Nephron (organoid): Measurements from ENCODE around the gene COL4A5.

Experiments used
- H3K27ac Mint-ChIP-seq, 3 experiments: 2 replicates each; pipeline ENCODE4 v1.8.0; 2020; ENCODE audit warnings: mixed read lengths in 3 of 3, mild to moderate bottlenecking in 2 of 3, moderate library complexity in 1 of 3
- H3K27me3 Mint-ChIP-seq: 2 replicates; pipeline ENCODE4 v1.8.0; 2021; ENCODE audit warnings: low read depth, mild to moderate bottlenecking, moderate library complexity, mixed read lengths
- H3K36me3 Mint-ChIP-seq: 2 replicates; pipeline ENCODE4 v1.8.0; 2020; ENCODE audit warnings: low read depth, mixed read lengths
- H3K4me1 Mint-ChIP-seq: 2 replicates; pipeline ENCODE4 v1.8.0; 2020; ENCODE audit warnings: mixed read lengths
- H3K4me3 Mint-ChIP-seq, 3 experiments: 2 replicates each; pipeline ENCODE4 v1.8.0; 2020; ENCODE audit warnings: mild to moderate bottlenecking in 3 of 3, mixed read lengths in 3 of 3, moderate library complexity in 2 of 3
- H3K9me3 Mint-ChIP-seq: 2 replicates; pipeline ENCODE4 v1.8.0; 2020; ENCODE audit warnings: mixed read lengths
- TF ChIP-seq, protein P1 (sequence below), 3 experiments: fragments of 200-600 bp; sonication (generic); IDR thresholded peaks; one replicate each; pipeline ENCODE4 v1.5.0; 2021; ENCODE audit warnings: antibody characterized with exemption in 3 of 3; ENCODE audit not compliant: unreplicated experiment in 3 of 3

Gene COL4A5

DNA sequence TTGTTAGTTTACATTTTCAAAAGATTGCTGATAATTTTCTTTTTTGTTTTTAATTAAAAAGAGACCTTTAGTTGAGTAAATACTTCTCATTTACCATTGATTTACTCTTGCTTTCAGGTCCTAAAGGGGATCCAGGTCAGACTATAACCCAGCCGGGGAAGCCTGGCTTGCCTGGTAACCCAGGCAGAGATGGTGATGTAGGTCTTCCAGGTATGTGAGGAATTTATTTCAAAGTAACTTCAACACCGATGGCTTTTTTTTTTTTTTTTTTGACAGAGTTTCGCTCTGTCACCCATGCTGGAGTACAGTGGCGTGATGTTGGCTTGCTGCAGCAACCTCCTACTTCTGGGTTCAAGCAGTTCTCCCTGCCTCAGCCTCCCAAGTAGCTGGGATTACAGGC is 161.6 kb downstream of the COL4A5 start:
- peaks cover 5% of the 10 kb centered on the region for H3K9me3 Mint-ChIP-seq
- H3K4me1 Mint-ChIP-seq = no peaks in the 10 kb centered on the region
- TF ChIP-seq, protein P1, sequence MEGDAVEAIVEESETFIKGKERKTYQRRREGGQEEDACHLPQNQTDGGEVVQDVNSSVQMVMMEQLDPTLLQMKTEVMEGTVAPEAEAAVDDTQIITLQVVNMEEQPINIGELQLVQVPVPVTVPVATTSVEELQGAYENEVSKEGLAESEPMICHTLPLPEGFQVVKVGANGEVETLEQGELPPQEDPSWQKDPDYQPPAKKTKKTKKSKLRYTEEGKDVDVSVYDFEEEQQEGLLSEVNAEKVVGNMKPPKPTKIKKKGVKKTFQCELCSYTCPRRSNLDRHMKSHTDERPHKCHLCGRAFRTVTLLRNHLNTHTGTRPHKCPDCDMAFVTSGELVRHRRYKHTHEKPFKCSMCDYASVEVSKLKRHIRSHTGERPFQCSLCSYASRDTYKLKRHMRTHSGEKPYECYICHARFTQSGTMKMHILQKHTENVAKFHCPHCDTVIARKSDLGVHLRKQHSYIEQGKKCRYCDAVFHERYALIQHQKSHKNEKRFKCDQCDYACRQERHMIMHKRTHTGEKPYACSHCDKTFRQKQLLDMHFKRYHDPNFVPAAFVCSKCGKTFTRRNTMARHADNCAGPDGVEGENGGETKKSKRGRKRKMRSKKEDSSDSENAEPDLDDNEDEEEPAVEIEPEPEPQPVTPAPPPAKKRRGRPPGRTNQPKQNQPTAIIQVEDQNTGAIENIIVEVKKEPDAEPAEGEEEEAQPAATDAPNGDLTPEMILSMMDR (IDR thresholded peaks at IDR 0.05; ENCODE audit: unreplicated experiment in 3 of 3) = no peak
- no peak overlapping the region for H3K27ac Mint-ChIP-seq
- H3K4me3 Mint-ChIP-seq = no peak overlapping the region
- peaks cover 66% of the 10 kb centered on the region for H3K36me3 Mint-ChIP-seq
- no peaks in the 10 kb centered on the region for H3K27me3 Mint-ChIP-seq

DNA sequence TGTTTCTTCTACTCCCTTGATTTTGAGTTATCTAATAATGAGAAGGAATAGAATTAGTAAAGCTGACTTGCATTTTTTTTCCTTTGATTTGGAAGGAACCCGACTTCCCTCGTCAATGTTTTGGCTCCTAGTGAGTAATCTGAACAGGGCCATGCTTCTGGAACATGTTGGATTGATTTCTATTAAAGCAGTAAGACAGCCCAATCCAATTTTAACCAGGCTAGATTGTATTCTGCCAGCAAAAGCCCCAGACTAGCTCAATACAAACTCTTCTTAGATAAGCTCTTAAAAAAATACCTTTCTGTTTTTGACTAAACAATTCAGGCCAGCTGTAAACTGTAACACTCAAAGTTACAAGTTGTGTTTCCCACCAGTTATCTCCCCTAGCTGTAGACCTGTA is 170.5 kb downstream of the COL4A5 start:
- Mint-ChIP-seq H3K36me3 (peaks cover 70% of the 10 kb centered on the region), H3K4me3 (no peak overlapping the region), H3K9me3 (peaks cover under 1% of the 10 kb centered on the region), H3K27ac (no peak overlapping the region), H3K27me3 (no peaks in the 10 kb centered on the region), H3K4me1 (no peaks in the 10 kb centered on the region)
- TF ChIP-seq, protein P1 (IDR thresholded peaks at IDR 0.05; ENCODE audit: unreplicated experiment in 3 of 3) = no peak

DNA sequence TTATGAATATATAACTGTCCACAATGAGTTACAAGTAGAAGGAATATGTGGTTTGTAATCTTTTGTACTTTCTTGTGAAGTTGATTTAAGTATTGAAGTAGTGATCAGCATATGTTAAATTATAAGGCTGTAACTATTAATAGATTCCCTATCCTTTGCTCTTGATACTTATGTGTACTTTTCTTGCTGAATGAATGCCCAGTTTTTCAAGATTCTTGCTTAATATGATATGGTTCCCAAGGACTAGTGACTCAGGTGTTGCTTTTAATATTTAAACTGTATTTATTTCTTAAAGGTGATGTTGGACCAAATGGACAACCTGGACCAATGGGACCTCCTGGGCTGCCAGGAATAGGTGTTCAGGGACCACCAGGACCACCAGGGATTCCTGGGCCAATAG is 175.0 kb downstream of the COL4A5 start:
- TF ChIP-seq, protein P1 (IDR thresholded peaks at IDR 0.05; ENCODE audit: unreplicated experiment in 3 of 3) = no peak
- Mint-ChIP-seq H3K27me3 (no peaks in the 10 kb centered on the region), H3K27ac (no peak overlapping the region), H3K4me1 (no peaks in the 10 kb centered on the region), H3K4me3 (no peak overlapping the region), H3K36me3 (peaks cover 39% of the 10 kb centered on the region), H3K9me3 (no peaks in the 10 kb centered on the region)

DNA sequence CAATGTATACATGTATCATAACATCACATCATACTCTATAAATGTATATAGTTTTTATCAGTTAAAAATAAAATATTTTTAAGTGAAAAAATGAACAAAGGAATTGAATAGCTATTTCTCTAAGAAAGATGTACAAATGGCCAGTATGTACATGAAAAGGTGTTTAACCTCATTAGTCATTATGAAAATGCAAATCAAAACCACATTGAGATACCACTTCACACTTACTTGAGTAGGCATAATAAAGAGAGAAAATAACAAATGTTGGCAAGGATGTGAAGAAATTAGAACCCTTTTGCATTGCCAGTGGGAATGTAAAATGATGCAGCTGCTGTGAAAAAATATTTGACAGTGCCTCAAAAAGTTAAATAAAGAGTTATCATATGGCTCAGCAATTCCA is 201.2 kb downstream of the COL4A5 start:
- no peaks in the 10 kb centered on the region for H3K4me1 Mint-ChIP-seq
- no peak overlapping the region for H3K27ac Mint-ChIP-seq
- TF ChIP-seq, protein P1 (IDR thresholded peaks at IDR 0.05; ENCODE audit: unreplicated experiment in 3 of 3) = no peak
- peaks cover 84% of the 10 kb centered on the region for H3K9me3 Mint-ChIP-seq
- peaks cover 93% of the 10 kb centered on the region for H3K36me3 Mint-ChIP-seq
- no peaks in the 10 kb centered on the region for H3K27me3 Mint-ChIP-seq
- H3K4me3 Mint-ChIP-seq = no peak overlapping the region

DNA sequence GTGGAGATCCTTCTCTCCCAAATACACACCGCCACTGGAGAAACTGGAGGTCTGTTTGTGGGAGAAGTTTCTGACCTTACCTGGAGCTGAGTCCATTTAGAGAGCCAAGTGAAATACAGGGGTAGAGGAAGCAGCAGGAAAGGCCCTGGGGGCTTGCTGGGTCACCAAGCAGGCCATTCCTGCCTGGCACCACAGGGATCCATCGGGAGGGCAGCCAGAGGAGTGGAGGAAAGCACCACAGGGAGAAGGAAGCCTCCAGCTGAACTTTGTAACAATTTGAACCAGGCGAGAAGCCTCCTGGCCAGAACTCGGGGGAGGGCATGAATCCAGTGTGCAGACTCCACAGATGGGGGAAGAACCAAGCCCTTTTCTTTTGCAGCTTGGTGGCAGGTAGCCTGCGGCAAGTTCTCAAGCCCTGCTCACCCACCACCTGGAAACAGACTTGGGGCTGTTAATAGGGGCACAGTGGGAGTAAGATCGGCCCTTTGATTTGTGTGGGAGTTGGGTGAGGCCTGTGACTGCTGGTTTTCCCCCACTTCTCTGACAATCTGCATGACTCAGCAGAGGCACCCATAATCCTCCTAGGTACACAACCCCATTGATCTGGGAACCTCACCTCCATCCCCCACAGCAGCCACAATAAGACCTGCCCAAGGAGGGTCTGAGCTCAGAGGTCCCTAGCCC is 202.1 kb downstream of the COL4A5 start:
- no peaks in the 10 kb centered on the region for H3K27me3 Mint-ChIP-seq
- H3K27ac Mint-ChIP-seq = no peak overlapping the region
- no peaks in the 10 kb centered on the region for H3K4me1 Mint-ChIP-seq
- H3K4me3 Mint-ChIP-seq = no peak overlapping the region
- peaks cover 76% of the 10 kb centered on the region for H3K9me3 Mint-ChIP-seq
- H3K36me3 Mint-ChIP-seq = peaks cover 88% of the 10 kb centered on the region
- TF ChIP-seq, protein P1 (IDR thresholded peaks at IDR 0.05; ENCODE audit: unreplicated experiment in 3 of 3) = no peak

DNA sequence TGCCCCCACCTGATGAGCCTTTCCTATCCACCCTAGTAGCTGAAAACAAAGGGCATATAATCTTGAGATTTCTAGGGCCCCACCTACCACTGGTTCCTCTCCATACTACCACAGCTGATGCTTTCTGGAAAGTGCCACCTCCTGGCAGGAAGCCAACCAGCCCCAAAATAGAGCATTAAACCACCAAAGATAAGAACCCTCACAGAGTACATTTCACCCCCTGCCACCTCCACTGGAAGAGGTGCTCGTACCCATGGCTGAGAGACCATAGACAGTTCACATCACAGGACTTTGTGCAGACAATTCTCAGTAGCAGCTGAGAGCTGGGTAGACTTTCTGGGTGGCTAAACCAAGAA is 202.6 kb downstream of the COL4A5 start:
- Mint-ChIP-seq H3K36me3 (peaks cover 84% of the 10 kb centered on the region), H3K4me3 (no peak overlapping the region), H3K4me1 (no peaks in the 10 kb centered on the region), H3K27me3 (no peaks in the 10 kb centered on the region), H3K9me3 (peaks cover 73% of the 10 kb centered on the region), H3K27ac (no peak overlapping the region)
- TF ChIP-seq, protein P1 (IDR thresholded peaks at IDR 0.05; ENCODE audit: unreplicated experiment in 3 of 3) = no peak
